ENCODE results near the gene TACC3. TPM values are rescaled to one million over a fixed set of nuclear protein-coding genes. Genes with fewer than 3 reads are reported as not detected.

TACC3 gene
- total RNA-seq, 1 donor from 2014 or later, result 42.2 TPM

GRCh38 chr4:1787411-1788077 is 66.2 kb downstream of the TACC3 start:
- DNase-seq (ENCODE audit: low spot score), result no peak
- no peak overlapping the region for H3K27ac Mint-ChIP-seq (ENCODE audit: unreplicated experiment)
- H3K4me3 Mint-ChIP-seq (ENCODE audit: unreplicated experiment), result no peak overlapping the region
- H3K9me3 Mint-ChIP-seq (ENCODE audit: unreplicated experiment), result no peaks in the 10 kb centered on the region
- no peak for TF ChIP-seq CTCF (IDR thresholded peaks at IDR 0.05; ENCODE audit: unreplicated experiment)
- no peaks in the 10 kb centered on the region for H3K36me3 Mint-ChIP-seq (ENCODE audit: low read depth, unreplicated experiment)
- H3K4me1 Mint-ChIP-seq (ENCODE audit: unreplicated experiment), result no peaks in the 10 kb centered on the region
- peaks cover 23% of the 10 kb centered on the region for H3K27me3 Mint-ChIP-seq (ENCODE audit: unreplicated experiment)

GRCh38 chr4:1788254-1788973 is 67.1 kb downstream of the TACC3 start:
- no peak for TF ChIP-seq CTCF (IDR thresholded peaks at IDR 0.05; ENCODE audit: unreplicated experiment)
- Mint-ChIP-seq H3K27ac (ENCODE audit: unreplicated experiment) (no peak overlapping the region), H3K4me1 (ENCODE audit: unreplicated experiment) (no peaks in the 10 kb centered on the region), H3K27me3 (ENCODE audit: unreplicated experiment) (peaks cover 21% of the 10 kb centered on the region), H3K9me3 (ENCODE audit: unreplicated experiment) (no peaks in the 10 kb centered on the region), H3K36me3 (ENCODE audit: low read depth, unreplicated experiment) (no peaks in the 10 kb centered on the region), H3K4me3 (ENCODE audit: unreplicated experiment) (no peak overlapping the region)
- no peak for DNase-seq (ENCODE audit: low spot score)

- Mint-ChIP-seq H3K9me3 (ENCODE audit: unreplicated experiment) (no peaks in the 10 kb centered on the region), H3K36me3 (ENCODE audit: low read depth, unreplicated experiment) (no peaks in the 10 kb centered on the region), H3K4me1 (ENCODE audit: unreplicated experiment) (no peaks in the 10 kb centered on the region), H3K27ac (ENCODE audit: unreplicated experiment) (no peak overlapping the region), H3K27me3 (ENCODE audit: unreplicated experiment) (peaks cover 21% of the 10 kb centered on the region), H3K4me3 (ENCODE audit: unreplicated experiment) (no peak overlapping the region)
- DNase-seq (ENCODE audit: low spot score), result no peak
- no peak for TF ChIP-seq CTCF (IDR thresholded peaks at IDR 0.05; ENCODE audit: unreplicated experiment)
These were observed 68.2 kb downstream of the TACC3 start for GRCh38 chr4:1789552-1789951.

GRCh38 chr4:1790005-1790404 is 68.7 kb downstream of the TACC3 start:
- no peaks in the 10 kb centered on the region for H3K9me3 Mint-ChIP-seq (ENCODE audit: unreplicated experiment)
- no peak for DNase-seq (ENCODE audit: low spot score)
- no peak overlapping the region for H3K27ac Mint-ChIP-seq (ENCODE audit: unreplicated experiment)
- H3K4me3 Mint-ChIP-seq (ENCODE audit: unreplicated experiment), result no peak overlapping the region
- no peak for TF ChIP-seq CTCF (IDR thresholded peaks at IDR 0.05; ENCODE audit: unreplicated experiment)
- H3K36me3 Mint-ChIP-seq (ENCODE audit: low read depth, unreplicated experiment), result no peaks in the 10 kb centered on the region
- H3K27me3 Mint-ChIP-seq (ENCODE audit: unreplicated experiment), result peaks cover 21% of the 10 kb centered on the region
- H3K4me1 Mint-ChIP-seq (ENCODE audit: unreplicated experiment), result no peaks in the 10 kb centered on the region

- Mint-ChIP-seq H3K27me3 (ENCODE audit: unreplicated experiment) (peaks cover 28% of the 10 kb centered on the region), H3K4me3 (ENCODE audit: unreplicated experiment) (no peak overlapping the region), H3K27ac (ENCODE audit: unreplicated experiment) (no peak overlapping the region), H3K9me3 (ENCODE audit: unreplicated experiment) (no peaks in the 10 kb centered on the region), H3K36me3 (ENCODE audit: low read depth, unreplicated experiment) (no peaks in the 10 kb centered on the region), H3K4me1 (ENCODE audit: unreplicated experiment) (no peaks in the 10 kb centered on the region)
- no peak for DNase-seq (ENCODE audit: low spot score)
- TF ChIP-seq CTCF (IDR thresholded peaks at IDR 0.05; ENCODE audit: unreplicated experiment), result no peak
These were observed 71.0 kb downstream of the TACC3 start for GRCh38 chr4:1792158-1792831.
